ENCODE data around the gene CNNM2.

- TF ChIP-seq CTCF (IDR thresholded peaks at IDR 0.05 in 2 of 3, conservative IDR thresholded peaks at IDR 0.05 in 1 of 3; ENCODE audit: borderline replicate concordance in 1 of 3, insufficient read depth in 1 of 3, low read depth in 2 of 3, low read length in 2 of 3) (no peak), ATF3 (IDR thresholded peaks at IDR 0.05) (no peak), TCF7L2 (IDR thresholded peaks at IDR 0.05; ENCODE audit: borderline replicate concordance, extremely low read depth, insufficient read depth, insufficient read length) (no peak)
These were observed 64.2 kb downstream of the CNNM2 start for GRCh38 chr10:102982296-102982695.
